Activated T-cell treated with anti-CD3 and anti-CD28 coated beads for 48 hours (primary cell): ENCODE data around the gene TSPAN14.
"Not testable (repeated sequence)": the region's sequence is repeated elsewhere in the genome, so short reads cannot be mapped to it uniquely, and the experiment has no call there.

Experiments
- DNase-seq: peaks from one replicate; pipeline ENCODE4 v3.0.0-alpha.2; 2020; ENCODE audit warnings: low read depth

Gene TSPAN14

DNA sequence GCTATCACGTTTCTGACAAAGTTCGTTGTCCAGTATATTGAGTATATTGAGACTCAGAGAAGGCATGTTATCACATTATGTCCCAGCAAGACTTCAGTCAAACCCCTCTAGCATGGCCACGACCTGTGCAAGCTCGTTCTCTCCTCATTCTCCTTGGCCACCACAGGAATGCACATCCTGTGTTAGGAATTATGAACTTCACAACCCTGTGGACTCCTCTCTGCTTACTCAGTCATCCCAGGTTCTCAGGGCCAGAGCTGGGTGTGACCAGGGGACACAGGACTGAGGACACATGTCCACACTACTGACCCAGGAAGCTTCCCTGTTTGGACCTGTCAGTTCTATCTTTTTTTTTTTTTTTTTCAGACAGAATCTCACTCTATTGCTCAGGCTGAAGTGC, 87.9 kb downstream of the TSPAN14 start:
- DNase-seq = no peak

DNA sequence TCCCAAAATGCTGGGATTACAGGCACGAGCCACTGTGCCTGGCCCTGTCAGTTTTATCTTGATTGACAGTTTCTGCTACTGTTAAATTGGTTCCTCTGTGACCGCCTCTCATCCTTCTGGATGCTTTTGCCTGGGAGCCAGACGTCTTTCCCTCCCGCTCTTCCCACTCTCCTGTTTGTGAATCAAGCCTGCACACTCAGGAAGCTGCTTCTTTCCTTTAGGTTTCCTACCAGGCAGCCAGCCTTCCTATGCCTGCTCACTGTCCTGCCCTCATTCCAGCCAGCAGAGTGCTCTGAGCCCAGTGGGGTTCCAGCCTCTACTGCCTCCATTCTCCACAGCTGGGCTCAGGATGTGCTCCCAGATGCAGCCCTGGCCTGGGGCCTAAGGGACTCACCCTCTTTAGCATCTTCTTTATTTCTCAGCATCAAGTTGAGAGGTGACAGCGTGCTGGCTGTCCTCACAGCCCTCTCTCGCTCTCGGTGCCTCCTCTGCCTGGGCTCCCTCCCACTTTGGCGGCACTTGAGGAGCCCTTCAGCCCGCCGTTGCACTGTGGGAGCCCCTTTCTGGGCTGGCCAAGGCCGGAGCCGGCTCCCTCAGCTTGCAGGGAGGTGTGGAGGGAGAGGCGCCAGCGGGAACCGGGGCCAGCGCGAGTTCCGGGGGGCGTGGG, 88.7 kb downstream of the TSPAN14 start:
- DNase-seq = no peak

DNA sequence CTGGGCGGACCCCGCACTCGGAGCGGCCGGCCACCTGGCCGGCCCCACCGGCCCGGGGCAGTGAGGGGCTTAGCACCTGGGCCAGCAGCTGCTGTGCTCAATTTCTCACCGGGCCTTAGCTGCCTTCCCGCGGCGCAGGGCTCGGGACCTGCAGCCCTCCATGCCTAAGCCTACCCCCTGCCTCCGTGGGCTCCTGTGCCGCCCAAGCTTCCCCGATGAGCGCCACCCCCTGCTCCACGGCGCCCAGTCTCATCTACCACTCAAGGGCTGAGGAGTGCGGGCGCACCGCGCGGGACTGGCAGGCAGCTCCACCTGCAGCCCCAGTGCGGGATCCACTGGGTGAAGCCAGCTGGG, 89.2 kb downstream of the TSPAN14 start:
- DNase-seq = not testable (repeated sequence)

DNA sequence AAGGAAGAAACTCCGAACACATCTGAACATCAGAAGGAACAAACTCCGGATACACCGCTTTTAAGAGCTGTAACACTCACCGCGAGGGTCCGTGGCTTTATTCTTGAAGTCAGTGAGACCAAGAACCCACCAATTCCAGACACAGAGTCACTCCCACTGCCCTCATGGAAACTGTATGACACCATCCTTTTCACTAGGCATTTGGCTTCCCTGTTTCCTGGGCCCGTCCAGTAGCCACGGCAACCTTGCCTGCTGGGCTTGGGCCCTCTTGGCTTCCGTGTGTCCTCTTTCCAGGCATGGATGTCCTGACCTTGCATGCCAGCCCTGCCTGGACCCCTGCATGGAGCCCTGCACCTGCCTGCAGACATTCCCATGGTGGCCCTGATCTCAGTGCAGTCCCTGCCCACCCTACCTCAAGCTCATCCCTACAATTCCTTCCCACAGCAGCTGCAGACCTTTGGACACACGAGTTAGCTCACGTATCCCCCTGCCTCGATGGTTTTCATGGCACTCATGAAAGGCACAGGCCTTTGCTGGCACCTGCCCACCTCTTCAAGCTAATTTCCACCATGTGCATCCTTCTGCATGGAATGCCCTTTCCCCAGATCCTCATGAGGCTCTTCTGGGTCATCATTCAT, 90.3 kb downstream of the TSPAN14 start:
- DNase-seq = no peak

DNA sequence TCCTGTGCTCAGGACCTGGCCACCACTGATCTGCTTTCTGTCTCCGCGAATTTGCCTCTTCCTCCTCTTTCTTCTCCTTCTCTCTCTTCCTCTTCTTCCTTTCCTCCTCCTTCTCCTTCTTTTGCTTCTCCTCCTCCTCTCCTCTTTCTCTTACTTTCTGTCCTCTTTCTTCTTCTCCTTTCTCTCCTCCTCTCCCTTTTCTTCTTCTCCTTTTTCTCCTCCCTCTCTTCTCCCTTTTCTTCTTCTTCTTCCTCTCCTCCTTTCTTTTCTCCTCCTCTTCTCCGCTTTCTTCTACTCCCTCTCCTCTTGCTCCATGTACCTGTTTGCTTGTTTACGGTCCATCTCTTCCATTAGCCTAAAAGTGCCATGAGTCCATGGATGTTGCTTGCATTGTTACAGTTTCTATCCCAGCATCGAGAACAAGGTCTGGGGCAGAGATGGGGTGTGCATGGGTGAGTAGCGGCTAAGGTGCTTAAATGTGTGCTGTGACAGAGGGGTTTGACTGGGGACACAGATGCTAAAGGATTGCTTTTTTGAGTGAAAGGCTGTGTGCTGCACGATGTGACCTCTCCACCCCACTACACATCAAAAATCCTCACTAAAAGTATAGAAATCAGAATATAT, 91.3 kb downstream of the TSPAN14 start:
- no peak for DNase-seq

DNA sequence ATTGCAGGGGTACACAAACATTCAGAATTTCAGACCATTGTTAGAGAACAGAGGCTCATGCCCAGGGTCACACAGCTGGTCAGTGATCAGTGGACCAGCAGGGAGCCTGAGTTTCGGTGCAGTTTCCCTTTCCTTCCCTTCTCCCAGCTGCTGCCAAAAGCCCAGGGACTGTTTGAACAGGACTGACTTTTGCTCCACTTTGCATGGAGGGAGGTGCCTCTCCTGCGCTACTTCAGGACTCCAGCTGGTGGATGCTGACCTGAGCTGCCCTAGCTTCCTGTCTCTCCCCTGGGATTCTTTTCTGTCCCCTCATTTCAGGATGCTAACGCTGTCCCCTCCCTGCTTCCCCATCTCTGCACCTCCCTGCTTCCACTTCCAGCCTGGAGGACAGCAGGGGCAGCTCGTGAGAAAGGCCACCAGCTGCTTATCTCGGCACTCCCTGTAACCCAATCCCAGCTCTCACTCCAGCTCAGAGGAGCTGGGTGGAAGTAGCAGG, 98.1 kb downstream of the TSPAN14 start:
- DNase-seq = no peak

DNA sequence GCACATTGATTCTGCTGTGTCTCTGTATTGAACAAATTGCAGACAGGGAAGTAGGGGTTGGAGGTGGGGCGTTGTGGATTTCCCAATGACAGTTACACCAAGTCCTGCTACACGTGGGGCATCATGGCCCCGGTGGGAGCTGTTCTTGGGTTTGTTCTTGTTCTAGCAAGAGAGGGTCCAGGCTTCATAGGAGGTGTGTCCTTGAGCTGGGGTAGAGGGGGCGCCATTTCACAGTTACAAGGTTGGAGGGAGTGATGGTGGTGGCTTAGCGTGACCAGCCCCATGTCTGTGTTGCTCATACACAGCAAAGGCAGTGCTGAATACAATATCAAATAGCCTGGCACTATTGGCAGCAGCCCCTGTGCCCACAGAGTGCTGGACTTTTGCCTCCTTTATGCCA, 99.3 kb downstream of the TSPAN14 start:
- DNase-seq = no peak

DNA sequence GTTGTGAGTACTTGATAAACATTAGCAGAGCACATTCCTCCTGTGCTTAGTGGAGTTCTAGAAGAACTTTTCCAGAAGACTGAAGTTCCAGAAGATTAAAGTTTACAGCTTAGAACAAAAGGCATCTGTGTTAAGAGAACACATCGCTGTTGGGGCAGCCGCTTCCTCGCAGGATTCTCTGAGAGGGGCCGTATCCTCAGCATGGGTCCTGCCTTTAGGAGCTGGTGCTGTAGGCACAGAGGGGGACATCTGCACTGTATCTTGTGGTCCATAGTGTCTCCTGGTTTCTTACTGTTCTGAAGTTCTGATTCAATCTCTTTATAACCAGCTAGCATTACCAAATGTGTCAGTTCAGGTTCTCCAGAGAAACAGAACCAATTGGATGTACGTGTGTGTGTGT, 99.9 kb downstream of the TSPAN14 start:
- no peak for DNase-seq

DNA sequence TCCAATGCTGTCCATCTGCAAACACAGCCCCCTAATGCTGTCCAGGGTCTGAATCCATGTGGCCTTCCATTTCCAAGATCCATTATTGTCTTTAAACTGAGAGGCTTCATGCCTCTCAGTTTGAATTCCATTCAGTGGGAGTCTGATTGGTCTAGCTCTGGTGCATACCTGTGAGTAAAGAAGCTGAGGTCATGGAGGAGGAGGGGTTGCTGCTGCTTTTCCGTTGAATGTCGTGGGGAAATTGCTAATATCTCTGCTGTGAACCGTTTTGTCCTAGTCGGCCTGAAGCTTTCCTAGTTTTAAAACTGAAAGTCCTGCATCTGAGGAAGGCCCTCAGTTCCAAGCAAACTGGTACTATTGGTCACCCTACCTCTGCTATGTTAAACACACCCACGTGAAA, 101.3 kb downstream of the TSPAN14 start:
- DNase-seq = no peak

DNA sequence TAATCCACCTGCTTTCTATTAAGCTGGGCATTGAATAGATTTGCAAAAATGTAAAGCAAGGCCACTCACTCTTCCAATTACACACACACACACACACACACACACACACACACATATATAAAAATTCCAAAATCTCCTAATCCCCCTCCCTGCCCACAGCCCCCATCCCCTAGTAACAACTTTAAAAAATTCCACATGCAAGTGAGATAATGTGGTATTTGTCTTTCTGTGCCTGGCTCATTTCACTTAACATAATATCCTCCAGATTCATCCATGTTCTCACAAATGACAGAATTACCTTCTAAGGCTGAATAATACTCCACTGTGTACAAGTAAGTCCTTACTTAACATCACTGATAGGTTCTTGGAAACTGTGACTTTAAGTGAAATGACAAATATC, 107.8 kb downstream of the TSPAN14 start:
- DNase-seq = no peak

DNA sequence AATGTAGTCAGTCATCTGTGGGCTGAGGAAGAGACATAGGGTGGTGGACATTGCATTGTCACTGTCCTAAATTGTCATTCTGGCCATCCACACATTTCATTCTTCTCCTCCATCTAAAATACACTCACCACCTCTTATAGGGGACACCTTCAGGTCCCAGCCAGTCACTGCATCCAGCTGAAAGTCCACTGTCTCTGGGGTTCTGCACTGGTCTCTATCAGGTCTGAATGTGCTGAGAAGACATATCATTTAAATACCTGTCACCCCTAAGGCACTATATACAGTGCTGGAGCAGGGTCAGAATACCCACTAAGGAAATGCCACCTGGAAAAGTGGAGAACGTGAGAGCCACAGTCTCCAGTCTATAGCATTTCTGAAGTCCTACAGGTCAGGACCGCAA, 113.2 kb downstream of the TSPAN14 start:
- DNase-seq = no peak

DNA sequence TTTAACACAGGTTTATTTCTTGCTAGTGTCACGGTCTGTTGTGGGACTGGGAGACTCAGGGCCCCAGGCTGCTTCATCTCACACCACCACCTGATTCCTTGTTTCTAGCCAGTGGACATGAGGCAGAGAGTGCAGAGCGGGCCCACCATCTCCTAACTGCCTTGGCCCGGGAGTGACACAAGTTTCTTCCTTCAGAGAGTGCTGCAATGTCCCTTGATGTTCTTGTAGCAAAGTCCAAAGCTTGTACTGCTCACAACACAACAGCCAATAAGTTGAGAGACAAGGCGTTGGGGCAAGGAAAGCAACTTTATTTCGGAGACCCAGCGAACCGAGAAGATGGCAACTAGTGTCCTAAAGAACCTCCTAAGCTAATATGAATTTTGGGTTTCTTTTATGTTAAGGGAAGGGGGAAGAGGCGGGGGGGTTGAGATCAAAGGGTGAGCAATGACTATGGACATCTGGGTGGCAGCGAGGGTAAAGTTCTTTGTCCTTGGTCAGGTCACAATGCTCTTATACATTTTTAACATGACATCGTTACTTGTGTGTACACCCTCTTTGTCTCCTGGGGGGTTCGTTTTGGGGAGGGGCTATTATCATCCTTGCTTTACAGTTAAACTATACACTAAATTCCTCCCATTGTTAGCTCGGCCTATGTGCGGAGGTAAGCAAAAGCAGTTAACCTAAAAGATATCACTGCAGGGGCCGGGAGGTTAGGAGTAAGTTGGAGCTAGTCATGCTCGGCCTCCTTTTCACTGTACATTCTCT, 115.2 kb downstream of the TSPAN14 start:
- no peak for DNase-seq

DNA sequence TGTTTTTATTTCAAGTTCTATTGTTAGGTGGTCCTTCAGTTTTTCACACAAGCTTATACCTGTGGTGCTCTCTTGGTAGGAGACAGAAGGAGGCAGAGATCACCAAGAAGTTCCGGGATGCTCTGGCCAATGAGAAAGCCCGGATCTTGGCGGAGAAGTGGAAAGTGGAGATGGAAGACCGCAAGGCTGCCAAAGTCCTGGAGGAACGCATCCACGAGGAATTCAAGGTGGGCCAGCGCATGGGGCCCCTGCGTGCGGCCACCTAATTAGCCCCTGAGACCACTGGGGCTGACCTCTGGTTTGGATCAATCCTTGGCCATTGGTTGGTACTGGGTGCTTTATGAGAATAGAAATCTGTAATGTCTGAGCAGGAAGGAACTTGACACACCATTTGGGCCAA, 117.2 kb downstream of the TSPAN14 start:
- no peak for DNase-seq

DNA sequence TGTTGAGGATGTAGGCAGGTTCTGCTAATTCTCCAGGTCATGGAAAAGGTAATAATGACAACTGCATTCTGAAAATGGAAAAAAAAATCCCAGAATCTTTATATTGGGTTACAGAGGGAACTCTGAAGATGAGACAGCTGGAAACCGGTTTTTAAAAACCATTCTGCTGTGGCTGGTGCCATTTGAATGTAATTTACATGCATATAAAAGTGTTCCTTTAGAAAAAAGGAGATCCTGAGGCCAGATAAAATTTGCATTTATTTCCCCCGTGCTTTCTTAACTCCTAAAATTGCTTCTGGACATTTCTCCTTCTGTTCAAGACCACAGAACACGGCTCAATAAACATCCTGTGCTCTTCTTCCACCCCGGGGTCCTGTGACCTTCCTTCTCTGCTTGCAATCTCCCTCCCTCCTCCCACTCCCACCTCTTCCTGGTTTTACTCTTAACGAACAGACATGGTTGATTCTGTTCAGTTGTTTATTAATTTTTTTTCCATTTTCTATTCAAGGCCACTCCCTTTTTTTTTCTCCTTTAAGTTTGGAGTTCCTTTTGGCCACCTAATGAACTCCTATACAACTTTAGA, 125.2 kb downstream of the TSPAN14 start:
- DNase-seq = no peak

DNA sequence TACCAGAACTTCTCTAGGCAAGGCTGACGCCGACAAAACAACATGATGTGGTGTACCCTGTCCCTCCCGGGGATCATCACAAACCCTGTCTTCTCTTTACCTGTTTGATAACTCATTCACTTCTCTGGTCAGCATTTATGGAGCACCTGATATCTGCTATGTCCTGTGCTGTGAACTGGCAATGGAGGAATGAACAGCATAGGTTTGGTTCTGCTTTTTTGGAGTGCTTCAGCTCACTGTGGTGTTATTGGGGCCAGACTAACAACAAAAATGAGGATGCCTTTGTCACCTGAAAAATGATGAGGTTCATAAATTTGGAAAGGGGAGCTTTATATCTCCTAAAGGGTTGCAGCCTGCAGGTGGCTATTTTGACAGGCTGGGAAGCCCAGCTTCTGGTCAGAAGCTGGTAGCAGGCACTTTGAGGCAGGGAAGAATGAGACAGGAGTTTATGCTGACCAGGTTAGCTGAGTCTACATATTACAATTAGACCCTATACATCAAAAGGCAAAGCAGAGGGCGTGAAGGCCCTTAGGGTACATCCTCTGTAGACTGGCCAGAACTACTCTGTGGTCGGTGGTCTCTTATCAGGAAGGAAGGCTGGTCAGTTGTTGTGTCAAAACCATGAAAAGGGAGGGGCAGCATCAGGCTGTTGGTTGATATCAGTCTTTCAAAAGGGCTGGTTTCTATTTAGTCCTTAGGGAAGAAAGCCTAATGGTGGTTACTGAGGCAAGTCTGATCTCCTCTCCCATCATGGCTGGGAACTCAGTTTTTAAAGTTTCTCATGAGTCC, 125.9 kb downstream of the TSPAN14 start:
- no peak for DNase-seq

DNA sequence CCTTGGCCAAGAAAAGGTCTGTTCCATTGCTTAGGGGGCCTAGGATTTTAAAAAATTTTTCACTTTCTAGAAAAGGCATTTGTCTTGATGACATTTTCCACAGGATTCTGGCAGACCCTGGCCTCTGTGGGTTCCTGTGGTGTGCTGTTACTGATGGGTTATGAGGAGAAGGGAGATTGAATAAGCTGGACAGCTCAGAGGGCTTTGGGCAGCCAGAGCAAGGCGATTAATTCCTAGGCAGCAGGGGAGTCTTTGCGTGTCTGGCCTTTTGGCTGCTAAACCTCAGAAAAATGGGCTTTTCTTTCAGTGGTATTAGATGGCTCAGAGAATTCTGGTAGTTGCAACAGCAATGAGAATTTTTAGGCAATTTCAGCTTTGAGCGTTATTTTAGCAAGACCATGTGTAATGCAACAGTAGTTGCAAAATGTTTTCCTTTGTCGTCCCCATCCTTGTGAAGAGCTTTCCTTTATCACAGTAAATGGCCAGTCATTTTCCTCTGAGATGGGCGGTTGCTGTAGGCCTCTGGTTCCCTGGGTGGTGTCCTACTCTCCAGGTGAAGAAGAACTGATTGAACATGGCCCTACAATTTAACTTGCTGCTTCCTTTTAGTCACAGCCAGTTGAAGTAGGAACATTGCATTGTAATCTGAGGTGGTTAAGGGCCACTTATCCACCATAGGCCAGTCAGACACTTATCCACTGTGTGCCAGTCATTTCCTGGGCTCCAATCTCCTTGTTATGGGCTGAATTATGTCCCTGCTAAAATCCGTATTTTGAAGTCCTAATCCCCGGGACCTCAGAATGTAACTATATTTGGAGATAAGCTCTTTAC, 126.7 kb downstream of the TSPAN14 start:
- no peak for DNase-seq

DNA sequence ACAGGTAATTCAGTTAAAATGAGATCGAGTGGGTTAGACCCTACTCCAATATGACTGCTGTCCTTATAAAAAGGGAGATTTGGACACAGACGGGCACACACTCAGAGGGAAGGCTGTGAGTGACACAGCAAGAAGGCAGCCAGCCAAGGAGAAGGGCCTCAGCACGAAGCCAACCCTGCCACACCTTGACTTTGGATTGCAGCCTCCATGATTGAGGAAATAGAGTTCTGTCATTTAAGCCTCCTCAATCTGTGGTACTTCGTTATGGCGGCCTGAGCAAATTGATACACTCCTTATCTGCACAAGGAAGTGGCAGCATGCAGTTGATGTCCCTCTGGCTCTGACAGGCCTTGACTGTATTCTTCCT, 127.3 kb downstream of the TSPAN14 start:
- no peak for DNase-seq

DNA sequence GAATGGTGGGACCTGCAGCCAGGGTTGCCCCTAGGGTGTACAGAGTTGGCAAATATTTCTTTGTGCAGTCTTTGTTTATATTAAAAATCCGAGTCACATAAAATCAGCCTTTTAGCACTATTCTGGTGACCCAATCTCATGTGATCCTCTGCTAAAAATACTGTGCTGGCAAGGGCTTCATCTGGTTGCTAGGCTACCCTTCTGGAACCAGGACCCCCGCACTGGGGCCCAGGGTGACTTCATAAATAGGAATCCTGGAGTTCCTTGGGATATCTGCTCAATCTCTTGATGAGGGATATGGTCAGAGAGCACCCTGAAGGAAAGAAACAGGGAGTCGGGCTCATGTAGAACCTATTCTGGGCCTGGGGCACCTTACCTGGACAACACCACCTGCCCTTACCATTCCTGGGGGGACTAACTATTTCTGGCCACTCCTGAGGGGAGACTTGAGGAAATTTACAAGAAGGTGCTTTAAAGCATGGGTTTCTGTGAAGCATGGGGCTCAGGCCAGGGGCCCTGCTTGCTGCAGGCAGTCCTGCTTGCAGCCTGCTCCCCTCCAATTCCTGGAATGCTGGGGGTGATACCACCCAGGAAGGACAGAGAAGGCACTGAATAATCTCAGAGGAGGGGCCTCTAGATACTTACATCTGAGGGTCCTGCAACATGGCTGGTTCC, 128.3 kb downstream of the TSPAN14 start:
- no peak for DNase-seq
